Amniotic stem cell (primary cell): ENCODE measurements around the gene TUBGCP6.

Experiments used
- DNase-seq: peaks from one replicate; lab custom pipeline; 2025; lab: John Stamatoyannopoulos, UW

TUBGCP6 gene

DNA sequence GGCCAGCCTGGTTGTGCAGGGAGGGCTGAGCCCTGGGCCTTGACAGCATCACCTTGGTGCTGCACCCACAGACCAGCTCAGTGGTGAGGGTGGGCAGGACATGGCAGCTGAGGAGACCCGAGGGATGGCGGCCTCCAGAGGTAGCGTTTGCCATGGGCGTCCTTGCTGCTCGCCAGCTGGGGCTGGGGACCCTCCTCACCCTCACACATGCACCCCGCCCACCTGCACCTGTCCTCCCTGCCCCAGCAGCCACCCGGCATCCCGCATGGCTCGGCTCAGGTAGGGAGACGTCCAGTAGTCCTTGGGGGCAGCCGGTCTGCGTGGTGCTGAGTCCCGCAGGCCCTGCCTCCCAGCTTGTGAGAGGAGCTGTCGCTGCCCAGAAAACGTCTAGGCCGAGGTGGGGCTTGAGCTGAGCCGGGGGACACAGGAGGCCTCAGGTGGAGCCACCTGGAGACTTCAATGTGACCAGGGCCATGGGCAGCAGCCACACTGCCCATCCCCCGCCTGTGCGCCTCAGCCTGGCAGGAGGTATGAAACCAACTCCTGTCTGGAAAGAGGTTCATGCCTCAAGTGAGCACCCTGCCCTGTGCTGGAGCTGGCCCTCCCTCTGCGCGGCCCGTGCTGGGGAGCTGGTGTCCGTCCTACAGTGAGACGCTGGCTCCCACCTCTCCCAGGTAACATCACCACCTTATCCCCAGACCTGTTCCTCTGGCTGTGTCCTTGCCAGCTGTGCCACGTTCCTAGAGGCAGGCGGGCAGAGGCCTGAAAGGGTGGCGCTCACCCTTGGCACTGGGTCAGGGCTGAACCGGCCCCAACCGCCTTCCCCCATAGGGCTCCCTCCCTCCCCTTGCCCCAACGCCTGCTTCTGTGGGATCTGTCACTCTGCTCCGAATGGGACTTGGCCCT is 62.4 kb downstream of the TUBGCP6 start:
- no peak for DNase-seq

- DNase-seq = no peak
These were observed 63.9 kb downstream of the TUBGCP6 start for GRCh38 chr22:50180727-50181521.

DNA sequence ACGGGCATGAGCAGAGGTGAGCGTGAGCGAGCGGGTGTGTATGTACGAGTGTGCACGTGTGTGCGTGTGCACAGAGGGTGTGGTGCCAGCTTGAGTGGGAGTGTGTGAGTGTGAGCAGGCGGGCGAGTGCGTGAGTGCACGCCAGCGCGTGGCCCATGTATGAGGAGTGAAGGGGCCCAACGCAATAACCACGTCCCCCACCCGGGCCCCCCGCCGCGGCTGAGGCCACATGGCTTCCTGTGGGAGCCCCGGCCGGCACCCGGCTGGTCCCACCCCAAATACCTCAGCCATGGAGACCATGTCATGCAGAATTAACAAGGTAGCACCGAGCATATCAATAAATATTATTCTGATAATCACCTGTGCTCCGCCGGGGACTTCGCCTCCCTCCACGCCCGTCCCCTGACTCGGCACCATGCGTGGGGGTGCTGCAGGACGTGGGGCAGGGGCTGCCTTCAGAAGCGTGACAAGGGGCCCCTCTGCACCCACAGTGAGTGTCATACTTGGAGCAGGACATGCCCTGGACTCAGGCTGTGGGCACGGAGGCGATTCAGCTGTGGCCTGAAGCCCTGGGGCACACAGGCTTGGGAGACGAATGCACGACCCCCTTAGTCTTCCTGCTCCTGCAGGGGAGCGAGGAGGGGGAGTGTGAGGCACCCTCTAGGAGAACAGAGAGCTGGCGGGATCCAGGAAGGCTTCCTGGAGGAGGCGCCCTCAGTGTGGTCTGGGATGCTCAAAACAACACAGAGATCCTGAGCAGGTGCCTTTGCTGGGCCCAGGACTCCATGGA is 64.7 kb downstream of the TUBGCP6 start:
- DNase-seq = no peak

DNA sequence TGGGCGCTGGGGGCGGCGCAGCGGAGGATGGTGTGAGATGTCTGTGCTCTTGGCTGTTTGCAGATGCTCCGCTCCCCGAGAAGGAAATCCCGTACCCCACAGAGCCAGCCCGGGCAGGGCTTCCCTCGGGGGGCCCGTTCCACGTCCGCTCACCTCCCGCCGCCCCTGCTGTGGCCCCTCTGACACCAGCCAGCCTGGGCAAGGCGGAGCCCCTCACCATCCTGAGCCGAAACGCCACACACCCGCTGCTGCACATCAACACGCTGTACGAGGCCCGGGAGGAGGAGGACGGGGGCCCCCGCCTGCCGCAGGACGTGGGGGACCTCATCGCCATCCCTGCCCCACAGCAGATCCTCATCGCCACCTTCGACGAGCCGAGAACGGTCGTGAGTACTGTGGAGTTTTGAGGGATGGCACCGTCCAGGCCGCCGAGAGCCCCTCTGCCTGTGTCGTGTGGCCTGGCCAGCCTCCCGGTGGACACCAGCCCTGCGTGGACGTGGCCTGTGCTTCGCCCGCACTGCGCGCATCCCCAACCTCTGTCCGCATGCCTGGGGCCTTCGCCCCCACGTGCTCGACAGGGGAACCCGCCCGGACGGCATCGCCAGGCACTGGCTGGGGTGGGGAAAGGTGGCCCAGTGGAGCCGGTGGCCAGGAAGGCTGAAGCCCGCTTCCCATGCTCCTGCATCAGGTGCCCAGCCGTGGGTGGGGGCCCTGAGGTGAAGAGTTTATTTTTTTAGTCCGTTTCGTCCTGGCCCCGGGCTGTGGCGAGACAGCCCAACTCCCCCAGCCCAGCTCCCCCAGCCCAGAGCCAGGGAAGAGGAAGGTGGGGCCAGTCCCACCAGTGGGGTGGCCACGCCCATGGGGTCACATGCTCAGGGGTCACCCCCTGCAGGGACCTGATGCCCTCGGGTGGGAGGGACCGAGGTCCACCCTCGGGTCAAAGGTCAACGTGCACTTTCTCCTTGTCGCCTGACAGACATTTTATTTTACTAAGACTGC is 65.7 kb downstream of the TUBGCP6 start:
- DNase-seq = no peak

GRCh38 chr22:50178471-50178864 is 66.4 kb downstream of the TUBGCP6 start:
- DNase-seq = no peak

DNA sequence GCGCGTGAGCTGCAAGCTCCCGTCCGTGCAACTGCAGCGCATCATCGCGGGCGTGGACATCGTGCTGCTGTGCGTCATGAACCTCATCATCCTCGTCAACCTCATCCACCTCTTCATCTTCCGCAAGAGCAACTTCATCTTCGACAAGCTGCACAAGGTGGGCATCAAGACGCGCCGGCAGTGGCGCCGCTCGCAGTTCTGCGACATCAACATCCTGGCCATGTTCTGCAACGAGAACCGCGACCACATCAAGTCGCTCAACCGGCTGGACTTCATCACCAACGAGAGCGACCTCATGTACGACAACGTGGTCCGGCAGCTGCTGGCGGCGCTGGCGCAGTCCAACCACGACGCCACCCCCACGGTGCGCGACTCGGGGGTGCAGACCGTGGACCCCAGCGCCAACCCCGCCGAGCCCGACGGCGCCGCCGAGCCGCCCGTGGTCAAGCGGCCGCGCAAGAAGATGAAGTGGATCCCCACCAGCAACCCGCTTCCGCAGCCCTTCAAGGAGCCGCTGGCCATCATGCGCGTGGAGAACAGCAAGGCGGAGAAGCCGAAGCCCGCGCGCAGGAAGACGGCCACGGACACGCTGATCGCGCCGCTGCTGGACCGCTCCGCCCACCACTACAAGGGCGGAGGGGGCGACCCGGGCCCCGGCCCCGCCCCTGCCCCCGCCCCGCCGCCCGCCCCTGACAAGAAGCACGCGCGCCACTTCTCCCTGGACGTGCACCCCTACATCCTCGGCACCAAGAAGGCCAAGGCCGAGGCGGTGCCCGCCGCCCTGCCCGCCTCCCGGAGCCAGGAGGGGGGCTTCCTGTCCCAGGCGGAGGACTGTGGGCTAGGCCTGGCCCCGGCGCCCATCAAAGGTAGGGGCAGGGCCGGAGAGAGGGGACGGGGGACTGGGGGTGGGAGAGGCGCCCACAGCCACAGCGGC is 67.0 kb downstream of the TUBGCP6 start:
- DNase-seq = no peak

- no peak for DNase-seq
These were observed 67.8 kb downstream of the TUBGCP6 start for GRCh38 chr22:50176850-50177536.

DNA sequence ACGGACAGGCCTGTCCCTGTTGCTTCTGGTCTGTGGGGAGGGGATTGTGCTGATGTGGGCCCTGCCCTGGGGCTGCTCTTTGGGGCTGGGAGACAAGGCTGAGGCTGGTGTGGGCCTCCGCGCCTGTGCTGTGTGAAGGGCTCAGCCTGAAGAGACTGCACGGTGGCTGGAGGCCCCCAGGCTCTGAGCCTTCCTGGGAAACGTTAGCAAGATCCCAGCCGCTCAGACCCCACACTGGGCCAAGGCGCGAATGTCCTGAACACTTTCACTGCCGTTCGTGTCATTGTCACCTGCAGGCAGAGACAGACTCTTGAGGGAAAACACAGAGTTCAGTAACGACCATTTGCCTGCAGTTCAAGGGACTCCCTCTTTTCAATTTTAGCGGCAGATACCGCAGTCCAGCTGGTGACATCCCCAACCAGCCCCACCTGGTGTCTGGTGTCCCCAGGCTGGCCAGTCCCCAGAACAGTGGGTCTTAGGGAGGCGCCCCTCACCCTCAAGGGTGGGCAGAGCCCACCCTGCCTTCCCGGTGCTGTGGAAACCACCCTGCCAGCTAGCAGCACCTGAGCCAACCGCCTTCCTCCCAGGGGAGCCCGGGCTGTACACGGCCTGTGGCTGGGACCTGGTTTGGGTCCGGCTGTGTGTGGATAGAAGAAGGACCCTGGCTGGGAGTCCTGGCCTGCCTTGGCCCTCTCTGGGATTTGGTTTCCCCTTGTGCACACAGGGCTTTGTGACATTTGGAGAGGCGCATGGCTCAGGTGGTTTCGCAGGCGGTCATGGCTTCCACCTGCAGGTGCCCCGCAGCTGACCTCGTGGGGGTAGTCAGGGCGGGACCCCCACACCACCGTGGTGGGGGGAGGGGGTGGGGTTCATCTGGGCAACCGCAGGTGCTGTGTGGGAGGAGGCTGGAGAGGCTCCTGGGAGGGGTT is 68.6 kb downstream of the TUBGCP6 start:
- DNase-seq = no peak

GRCh38 chr22:50175191-50175461 is 69.7 kb downstream of the TUBGCP6 start:
- DNase-seq = no peak

DNA sequence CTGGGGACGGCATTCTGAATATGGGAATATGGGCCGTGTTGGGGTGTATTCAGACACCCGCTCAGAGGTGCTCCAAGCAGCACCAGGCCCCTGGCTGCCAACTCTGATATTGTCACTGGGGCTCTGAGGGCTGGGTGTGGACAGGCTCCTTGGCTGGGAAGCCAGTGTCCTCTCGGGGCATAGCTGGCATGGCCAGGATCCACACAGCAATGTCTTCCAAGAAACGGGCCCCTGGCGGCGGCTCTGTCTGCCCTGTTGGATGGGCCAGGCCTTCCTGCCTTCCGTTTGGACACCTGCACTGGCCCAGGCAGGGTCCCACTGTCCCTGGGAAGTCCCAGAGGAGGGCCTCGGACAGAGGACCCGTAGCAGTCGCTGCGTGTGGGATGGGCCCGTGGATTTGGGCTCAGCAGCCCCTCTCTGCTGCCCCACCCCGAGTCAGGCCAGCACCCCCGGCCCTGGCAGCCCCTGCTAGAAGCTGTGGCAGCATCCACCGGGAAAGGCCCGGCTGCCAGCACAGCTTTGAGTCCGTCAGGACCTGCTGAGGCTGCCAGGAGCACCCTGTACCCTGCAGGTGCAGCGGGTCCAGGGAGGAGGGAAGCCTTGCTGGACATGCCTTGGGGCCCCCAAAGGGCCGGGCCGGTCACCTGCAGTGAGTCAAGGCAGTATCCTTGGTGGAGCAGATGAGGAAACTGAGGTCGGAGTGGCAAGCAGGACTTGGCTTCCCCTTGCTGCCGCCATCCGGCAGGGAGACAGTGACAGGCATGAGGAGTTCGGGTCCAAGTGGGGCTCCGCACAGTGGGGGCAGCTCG is 70.2 kb downstream of the TUBGCP6 start:
- no peak for DNase-seq

- no peak for DNase-seq
These were observed 70.9 kb downstream of the TUBGCP6 start for GRCh38 chr22:50173983-50174355.

DNA sequence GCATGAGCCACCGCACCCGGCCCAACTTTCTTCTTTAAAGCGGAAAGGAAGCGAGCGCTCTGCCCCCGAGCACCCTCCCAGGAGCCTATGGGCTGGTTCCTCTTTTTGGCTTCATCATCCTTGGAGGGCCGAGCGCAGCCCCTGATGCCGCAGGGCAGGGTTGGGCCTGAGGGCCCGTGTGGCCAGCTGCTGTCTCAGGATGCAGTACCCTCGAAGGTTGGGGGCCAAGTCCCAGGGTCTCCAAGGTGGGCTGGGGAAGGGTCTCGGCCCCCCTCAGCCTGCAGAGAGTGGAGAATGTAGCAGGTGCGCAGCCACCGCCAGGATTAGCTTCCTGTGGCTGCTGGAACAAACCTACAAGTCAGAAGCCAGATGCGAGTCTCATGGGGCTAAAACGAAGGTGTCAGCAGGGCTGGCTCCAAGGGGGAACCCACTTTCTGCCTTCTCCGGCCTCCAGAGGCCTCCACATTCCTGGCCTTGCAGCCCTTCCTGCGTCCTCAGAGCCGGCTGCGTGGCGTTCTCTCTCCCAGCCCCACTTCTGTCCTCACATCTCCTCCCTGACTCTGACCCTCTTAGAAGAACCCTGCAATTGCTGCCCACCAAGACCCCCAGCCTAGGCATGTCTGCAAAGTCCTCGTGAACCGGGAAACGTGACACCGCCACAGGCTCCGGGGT is 71.4 kb downstream of the TUBGCP6 start:
- DNase-seq = no peak

DNA sequence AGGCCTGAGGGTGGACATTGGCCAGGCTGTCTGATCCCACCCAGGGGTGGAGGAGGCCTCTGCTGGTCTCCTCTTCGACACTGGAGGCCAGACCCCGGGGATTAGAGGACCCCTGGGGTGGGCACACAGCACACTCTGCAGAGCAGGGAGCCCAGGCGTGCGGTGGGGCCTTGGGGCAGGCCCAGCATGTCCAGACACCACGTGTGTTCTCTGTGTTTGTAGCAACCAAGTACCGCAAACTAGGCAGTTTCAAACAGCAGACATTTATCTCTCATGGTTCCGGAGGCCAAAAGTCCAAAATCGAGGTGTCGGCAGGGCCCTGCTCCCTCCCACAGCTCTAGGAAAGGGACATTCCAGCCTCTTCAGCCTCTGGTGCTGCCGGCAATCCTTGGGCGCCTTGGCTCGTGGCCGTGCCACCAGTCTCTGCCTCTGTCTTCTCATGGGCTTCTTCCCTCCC is 72.8 kb downstream of the TUBGCP6 start:
- DNase-seq = no peak

DNA sequence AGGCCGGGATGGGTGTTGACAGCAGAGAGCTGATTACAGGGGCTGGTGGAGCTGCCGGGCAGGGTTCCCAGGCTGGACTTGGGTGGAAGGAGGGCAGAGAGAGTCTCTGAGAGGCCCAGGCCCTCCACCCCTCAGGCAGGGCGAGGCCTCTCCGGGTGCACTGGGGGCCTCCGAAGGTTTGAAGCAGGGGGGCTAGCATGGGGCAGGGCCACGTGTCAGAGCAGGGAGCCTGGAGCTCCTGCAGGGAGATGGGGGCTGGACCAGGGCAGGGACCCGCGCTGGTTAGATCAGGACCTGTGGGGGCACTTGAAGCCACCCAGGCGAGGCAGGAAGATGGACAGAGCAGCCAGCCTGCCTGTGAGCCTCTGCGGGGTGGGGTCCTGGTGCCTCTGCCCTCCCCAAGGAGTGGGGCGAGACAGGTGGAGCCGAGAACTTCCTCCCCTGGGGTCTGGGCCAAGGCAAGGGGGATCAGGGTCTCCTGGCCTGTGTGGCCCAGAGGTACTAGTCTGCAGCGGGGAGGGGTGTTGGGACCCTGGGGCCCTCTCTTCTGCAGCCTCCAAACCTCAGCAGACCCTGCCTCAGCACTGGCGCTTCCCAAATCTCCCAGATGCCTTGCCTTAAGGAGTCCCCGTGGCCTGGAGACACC is 73.4 kb downstream of the TUBGCP6 start:
- no peak for DNase-seq

DNA sequence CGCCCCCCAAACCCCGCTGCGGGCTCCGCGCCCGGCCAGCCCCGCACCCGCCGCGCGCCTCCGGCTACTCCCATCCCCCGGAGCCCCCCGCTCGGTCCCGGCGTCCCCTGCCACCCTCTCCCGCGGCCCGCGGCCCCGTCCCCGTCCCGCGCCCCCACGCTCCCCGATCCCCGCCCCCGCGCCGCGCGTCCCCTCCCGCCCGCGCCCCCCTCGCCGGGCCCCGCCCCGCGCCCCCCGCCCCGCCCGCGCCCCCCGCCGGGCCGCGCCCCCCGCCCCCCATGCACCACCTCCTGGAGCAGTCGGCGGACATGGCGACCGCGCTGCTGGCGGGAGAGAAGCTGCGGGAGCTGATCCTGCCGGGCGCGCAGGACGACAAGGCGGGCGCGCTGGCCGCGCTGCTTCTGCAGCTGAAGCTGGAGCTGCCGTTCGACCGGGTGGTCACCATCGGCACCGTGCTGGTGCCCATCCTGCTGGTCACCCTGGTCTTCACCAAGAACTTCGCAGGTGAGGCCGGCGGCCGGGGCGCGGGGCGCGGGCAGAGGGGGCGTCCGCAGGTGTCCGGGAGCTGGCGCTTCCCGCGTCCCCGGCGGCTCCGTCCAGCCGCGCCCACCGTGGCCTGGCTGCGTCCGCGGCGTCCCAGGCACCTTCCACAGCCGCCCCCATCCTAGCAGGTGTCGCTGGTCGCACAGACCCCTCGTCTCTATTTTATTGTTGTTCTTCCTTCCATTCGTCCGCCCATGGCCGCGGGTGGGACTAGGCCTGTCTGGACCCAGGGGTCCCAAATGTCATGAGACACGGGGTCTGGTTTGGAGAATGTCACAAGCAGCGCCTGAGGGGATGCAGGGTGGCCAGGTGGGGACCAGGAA is 74.1 kb downstream of the TUBGCP6 start, which contains the start of gene PANX2:
PANX2 (plus strand) TSS at position 279 of the 866 bp plus-strand sequence; CDS start at position 279, 0 bp downstream.
- no peak for DNase-seq
